T-helper 1 cell treated with Interleukin-12 subunit alpha and Interleukin-12 subunit beta and Interleukin-4 antibody, amounts not matched to agents 30 ng/mL and 1 ng/mL, for 36 hours (primary cell): ENCODE measurements around the gene ABHD16A. TPM values are rescaled to one million over a fixed set of nuclear protein-coding genes. Genes with fewer than 3 reads are reported as not detected.

Experiments used
- intact Hi-C: fragments of 100-400 bp; cut with micrococcal nuclease; formaldehyde crosslinking; loops from one replicate; pipeline ENCODE4 v1.15.1; 2024
- total RNA-seq: library from RNA; stranded (reverse); gene quantifications from 2 replicates; pipeline ENCODE4 v1.2.3, GENCODE V29; 2022

ABHD16A gene
- total RNA-seq, 1 donor from 2014 or later = 53.6 TPM

DNA sequence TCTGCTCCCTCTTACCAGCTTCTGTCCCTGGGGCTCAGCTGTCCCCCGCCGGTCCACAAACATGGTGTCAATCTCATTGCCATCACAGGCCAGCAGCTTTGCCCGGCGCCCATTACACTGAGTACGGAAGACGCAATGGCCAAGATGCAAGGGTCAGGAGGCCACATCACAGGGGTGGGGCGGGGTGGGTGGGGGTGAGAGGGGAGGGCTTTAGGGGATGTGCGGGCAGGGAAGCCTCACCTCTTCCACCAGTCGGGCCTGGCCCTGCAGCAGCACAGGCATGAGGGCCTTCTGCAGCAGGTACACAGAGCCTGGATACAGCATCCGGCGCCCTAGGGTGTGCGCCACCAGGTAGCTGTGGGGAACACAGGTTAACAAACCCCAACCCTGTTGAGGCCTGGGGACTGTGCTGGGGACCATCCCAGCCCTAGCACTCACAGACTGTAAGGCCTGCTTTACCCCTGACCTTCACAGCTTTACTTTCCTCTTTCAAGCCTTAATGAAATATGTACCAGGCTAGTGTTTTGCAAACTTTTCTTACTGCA is 11.5 kb downstream of the ABHD16A start:
- intact Hi-C loops = no loop called here

- intact Hi-C loops = no loop called here
These were observed 12.1 kb downstream of the ABHD16A start for GRCh38 chr6:31691078-31691463.

DNA sequence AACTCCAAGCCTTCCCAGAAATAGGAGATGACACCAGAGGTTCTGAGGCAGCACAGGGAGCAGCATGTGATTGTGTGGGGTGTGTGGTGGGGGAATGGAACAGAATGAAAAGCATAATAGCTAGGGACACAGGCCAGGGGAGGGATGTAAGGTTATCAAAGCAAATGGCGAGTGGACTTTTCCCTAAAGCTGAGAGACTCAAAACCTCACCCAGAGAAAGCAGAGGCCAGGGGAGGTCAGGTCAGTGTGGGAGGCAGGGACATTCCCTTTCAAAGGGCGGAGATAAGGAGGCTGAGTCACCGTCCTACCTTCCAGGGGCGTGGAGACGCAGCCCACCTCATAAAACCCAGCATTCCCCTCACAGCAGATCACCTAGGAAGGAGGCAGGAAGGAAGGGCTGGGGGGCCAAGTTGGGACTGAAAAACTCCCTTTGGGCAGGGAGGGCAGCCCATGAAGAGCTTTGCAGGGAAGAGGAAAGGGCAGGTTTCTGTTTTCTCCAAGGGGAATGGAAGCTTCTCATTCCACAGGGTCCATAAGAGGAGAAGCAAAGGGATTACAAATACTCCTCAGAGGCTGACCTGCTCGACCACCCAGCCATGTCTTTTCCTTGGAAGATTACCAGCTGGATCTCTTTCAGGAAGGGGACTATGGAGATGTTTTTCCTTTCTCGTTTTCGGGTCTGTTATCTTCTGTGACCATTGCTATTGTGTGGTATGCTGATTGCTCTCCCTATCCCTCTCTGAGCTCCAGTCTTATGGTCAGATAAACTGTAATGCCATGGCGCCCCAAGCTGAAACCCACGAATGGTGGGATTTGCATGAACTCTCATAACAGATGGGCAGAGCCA is 12.7 kb downstream of the ABHD16A start:
- intact Hi-C loops = no loop called here

- intact Hi-C loops = no loop called here
These were observed 13.6 kb downstream of the ABHD16A start for GRCh38 chr6:31689249-31690110.

DNA sequence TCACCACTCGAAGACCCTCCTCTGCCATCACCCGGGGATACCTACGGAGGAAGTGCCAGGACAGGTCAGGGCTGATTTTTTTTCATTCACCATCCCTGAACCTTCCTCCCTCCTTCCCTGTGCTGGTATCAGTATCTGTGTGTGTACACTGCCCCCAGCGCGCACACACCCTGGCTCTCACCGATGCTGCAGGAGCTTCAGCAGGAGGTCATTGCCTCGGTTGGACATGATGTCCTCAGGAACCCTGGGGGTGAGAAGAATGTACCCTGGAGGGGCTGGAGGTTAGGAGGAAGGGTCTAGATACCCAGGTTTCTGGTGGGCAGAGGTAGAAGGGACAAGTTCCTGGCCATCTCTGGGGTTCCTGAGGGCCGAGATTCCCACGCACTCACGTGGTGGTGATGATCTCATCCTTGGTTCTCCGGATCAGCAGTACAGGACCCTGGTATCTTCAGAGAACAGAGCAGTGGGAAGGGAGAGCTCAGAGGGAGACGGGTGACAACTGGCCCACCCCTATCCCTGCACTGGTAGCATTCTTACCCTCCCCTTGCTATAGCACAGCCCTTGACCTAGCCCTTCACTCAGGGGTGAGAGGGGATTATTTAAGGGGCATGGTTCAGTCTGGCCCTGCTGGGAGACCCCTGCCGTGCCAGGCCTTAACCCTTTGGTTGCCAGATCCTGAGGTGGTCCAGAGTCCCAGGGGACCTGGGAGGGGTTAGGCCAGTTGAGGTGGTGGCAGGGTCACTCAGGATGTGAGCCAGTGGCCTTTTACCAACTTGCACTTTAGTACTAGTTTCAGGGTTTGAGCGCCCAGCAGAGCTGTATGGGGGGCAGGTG is 15.0 kb downstream of the ABHD16A start:
- intact Hi-C loops = no loop called here

GRCh38 chr6:31687321-31687720 is 15.8 kb downstream of the ABHD16A start:
- intact Hi-C loops = no loop called here

GRCh38 chr6:31686483-31686882 is 16.6 kb downstream of the ABHD16A start:
- intact Hi-C loops = no loop called here

- intact Hi-C loops = no loop called here
These were observed 19.5 kb downstream of the ABHD16A start for GRCh38 chr6:31683591-31683990.

DNA sequence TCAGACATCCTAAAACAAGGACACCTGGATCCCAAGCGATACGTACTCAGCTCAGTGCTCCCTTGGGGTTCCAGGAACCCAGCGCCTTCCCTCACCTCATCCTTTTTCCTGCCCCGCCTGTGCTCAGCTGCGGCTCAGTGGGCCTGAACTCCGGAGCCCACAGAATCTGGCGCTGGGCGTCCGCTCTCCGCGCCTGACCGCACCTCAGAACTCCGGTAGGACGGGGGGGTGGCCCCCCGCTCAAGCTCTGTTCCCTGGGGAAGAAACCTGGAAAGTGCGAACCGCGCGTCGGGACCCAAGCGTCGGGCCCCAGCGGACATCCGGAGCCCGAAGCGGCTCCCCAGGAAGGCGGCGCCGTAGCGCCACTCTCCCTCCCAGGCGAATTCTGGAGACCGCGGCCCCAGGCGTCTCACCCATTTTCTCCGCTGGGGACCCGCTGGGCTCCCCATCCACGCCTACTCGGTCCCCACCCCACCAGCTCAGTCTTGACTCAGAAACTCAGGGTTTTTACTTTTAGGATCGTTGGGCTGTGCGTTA is 21.9 kb downstream of the ABHD16A start:
- intact Hi-C loops = loop anchor here (1.0 kb wide), 2 partner anchors 21 to 88 kb away; no protein-coding TSS in a partner anchor

DNA sequence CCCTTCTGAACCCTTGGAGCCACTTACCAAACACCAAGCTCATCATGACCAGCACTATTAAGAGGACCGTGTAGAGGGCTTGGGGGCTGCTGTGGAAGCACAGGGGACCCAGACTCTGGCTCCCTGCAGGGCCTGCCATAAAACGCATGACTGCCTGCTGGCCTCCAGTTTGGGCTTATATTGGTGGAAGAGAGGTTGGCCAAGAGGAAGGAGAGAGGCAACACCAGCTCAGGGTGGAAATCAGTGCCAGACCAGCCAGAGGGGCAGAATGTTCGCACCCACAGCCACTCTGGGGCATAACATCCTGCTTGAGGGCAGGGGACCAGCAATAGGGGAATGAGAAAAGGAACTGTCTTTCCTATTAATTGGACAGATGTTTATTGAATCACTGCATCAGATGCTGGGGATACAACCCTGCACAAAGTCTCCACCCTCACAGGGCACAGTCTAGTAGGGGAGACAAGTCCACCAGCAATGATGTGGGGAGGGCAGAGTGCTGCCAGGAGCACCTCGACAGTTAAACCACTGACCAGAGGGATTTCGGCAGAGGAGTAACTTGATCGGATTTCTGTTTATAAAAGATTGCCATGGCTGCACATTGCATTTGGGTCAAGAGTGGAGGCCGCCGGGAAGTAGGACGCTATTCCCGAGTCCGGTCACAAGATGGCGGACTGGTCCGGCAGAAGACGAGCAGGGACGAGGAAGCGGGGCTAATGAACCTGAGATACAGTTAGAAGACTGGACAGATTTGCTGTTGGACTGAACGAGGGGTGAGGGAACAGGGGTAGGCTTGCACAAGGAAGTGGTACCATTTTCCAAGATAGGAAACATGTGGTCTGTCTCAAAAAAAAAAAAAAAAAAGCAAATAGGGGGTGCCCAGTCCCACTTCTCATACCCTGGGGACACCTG is 22.6 kb downstream of the ABHD16A start, which contains the start of gene LY6G5C:
LY6G5C (minus strand) TSS at position 842 of the 909 bp plus-strand sequence; CDS start at position 148, 694 bp downstream.
- intact Hi-C loops = loop anchor here (1.0 kb wide), 6 partner anchors 15 to 183 kb away; partner anchors contain the start of gene DDAH2

DNA sequence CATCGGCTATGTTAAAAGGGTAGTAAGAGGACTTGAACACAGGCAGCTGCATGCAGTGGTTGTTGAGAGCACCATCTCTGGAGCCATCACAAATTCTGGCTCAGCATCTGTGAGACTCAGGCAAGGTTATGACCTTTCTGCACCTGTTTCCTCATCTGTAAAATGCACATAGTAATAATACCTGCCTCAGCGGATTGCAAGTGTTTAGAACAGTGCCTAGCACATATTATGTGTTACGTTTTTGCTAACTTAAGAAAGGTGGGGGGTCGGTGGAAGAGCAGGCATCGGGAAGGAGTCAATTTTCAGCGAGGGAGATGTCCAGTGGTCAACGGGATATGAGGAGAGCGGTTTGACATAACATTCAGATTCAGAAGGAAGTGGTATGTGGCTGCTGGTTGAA is 25.2 kb downstream of the ABHD16A start:
- intact Hi-C loops = no loop called here

DNA sequence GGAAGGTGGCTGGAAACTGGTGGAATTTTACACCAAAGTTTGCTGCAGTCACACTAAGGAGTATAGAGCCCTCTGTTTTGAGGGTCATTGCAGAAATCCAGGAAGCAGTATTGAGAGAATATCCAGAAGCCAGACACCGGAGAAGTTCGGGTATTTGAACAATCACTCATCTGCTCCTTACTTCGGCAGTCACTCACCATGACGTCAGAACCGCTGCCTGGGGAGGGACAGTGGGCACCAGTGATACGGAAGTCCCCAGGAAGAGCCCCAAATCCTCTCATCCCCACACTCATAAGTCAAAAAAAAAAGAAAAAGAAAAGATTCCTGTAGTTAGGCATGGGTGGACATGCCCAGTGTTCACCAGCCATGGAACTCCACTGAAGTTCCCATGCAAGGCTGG is 26.2 kb downstream of the ABHD16A start:
- intact Hi-C loops = no loop called here

DNA sequence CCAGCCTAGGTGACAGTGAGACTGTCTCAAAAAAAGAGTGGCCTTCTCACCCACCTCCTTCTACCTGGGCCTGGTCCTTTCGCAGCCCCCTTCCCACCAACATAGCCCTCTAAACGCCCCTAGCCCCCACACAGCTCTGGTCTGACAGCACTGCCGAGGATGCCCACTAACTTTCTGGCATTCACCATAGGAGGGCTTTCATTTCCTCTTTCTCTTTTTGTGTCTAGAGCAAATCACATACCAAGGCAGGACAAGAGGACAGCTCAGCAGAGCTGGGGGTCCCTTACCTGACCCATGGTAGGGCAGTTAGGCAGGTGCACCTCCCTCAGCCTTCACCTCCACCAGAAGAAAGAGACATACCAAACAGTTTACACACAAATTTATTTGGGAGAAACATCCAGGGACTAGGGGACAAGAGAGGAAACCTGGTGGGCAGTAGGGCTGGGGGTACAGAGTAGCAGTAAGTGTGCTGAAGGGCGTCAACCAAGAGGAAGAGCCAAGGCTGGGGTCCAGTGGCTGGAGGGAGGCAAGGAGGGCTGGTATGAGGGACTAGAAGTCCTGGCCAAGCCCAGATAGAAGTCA is 26.7 kb downstream of the ABHD16A start:
- intact Hi-C loops = no loop called here

DNA sequence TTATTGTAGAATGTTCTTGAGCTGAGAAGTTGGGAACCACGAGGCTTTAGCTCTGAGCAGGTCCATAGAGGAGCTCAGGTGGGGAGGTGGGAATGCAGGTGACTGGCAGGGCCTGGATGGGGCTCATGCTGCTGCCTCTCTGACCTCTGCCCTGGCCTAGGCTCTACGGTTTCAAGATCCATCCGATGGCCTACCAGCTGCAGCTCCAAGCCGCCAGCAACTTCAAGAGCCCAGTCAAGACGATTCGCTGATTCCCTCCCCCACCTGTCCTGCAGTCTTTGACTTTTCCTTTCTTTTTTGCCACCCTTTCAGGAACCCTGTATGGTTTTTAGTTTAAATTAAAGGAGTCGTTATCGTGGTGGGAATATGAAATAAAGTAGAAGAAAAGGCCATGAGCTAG is 33.4 kb downstream of the ABHD16A start, which contains the start of gene LY6G5B:
LY6G5B (plus strand) TSS at position 301 of the 400 bp plus-strand sequence. CDS start 975 bp downstream, outside the sequence.
- intact Hi-C loops = loop anchor here (5.0 to 10.0 kb wide), 5 partner anchors 508 to 1745 kb away; partner anchors contain the start of genes ABCF1, AGPAT1, CUTA and MDC1

GRCh38 chr6:31666337-31666965 is 36.7 kb downstream of the ABHD16A start:
- intact Hi-C loops = loop anchor here (5.0 to 10.0 kb wide), 5 partner anchors 511 to 1748 kb away; partner anchors contain the start of genes ABCF1, AGPAT1, CUTA and MDC1

DNA sequence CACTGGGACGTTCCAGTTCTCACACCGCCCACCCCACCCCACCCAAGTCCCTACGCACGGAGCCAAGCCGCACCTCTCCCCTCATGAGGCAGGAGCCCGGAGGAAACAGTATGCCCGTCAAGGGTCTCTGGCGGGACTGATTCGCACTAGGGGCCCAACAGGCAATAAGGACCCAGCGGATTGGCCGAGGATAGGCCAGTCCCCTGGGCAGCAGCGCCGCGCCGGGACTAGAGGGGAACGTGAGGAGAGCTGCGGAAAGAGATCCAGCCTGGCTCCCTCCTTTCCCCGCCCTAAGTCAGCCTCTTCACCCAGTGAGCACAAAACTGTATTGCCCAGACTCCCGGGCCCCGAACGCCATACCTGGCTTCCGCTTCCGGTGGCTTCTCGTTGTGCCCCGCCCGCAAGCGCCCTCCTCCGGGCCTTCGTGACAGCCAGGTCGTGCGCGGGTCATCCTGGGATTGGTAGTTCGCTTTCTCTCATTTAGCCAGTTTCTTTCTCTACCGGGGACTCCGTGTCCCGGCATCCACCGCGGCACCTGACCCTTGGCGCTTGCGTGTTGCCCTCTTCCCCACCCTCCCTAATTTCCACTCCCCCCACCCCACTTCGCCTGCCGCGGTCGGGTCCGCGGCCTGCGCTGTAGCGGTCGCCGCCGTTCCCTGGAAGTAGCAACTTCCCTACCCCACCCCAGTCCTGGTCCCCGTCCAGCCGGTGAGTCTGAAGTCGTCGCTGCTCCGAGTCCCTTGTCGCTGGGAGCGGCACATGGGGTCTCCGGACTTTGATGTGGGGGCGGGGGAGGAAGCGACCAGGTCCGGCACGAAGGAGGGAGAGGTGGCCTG is 37.4 kb downstream of the ABHD16A start, which contains the start of gene CSNK2B:
CSNK2B (plus strand) TSS at position 580 of the 836 bp plus-strand sequence. CDS start 752 bp downstream, outside the sequence.
- intact Hi-C loops = loop anchor here (1.0 to 10.0 kb wide), 20 partner anchors 13 to 1749 kb away; partner anchors contain the start of genes ABCF1, ABHD16A, AGPAT1 and ATF6B
